Fibroblast of lung (primary cell): ENCODE data around the gene KREMEN1.
"Not testable (repeated sequence)": the region's sequence is repeated elsewhere in the genome, so short reads cannot be mapped to it uniquely, and the experiment has no call there.

Source experiments
- CTCF ChIP-seq, 2 donors: IDR thresholded peaks in 1 of 2; conservative IDR thresholded peaks in 1 of 2; 1 replicate in 1 of 2; 2 replicates in 1 of 2; pipeline ENCODE4 v1.5.1; 2011 to 2012; ENCODE audit warnings: low read length in 2 of 2, control low read depth in 1 of 2, inconsistent platforms in 1 of 2, low read depth in 1 of 2, mild to moderate bottlenecking in 1 of 2
- EZH2 ChIP-seq: IDR thresholded peaks from 2 replicates; pipeline ENCODE4 v1.5.1; 2012; ENCODE audit warnings: low read length, control low read depth, mild to moderate bottlenecking; ENCODE audit errors: missing control alignments

DNA sequence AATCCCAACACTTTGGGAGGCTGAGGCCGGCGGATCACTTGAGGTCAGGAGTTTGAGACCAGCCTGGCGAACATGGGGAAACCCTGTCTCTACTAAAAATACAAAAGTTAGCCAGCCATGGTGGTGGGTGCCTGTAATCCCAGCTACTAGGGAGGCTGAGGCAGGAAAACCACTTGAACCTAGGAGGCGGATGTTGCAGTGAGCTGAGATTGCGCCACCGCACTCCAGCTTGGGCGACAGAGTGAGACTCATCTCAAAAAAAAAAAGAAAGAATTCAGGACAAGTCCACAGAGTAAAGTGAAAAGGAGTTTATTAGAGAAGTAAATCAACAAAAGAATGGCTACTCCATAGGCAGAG, 10.7 kb downstream of the KREMEN1 start:
- not testable (repeated sequence) for TF ChIP-seq CTCF (conservative IDR thresholded peaks at IDR 0.05 in 1 of 2, IDR thresholded peaks at IDR 0.05 in 1 of 2; ENCODE audit: low read depth in 1 of 2, low read length in 2 of 2); EZH2
